ENCODE data around the gene PLEKHJ1.

- TF ChIP-seq POLR2AphosphoS5 (IDR thresholded peaks at IDR 0.05; ENCODE audit: low read depth, low read length) (no peak), TCF7L2 (IDR thresholded peaks at IDR 0.05; ENCODE audit: low read depth, low read length) (no peak), CTCF (IDR thresholded peaks at IDR 0.05) (no peak)
These were observed 49.9 kb downstream of the PLEKHJ1 start for GRCh38 chr19:2186071-2186846.
